Neural cell (in vitro differentiated cells): Measurements from ENCODE around the gene PPM1D.

Experiments
- CTCF ChIP-seq: fragments of 450-650 bp; IDR thresholded peaks from 2 replicates; pipeline ENCODE4 v1.5.1; 2014; ENCODE audit warnings: antibody characterized with exemption, mild to moderate bottlenecking, moderate library complexity; ENCODE audit not compliant: poor library complexity, severe bottlenecking
- EP300 ChIP-seq: fragments of 450-650 bp; conservative IDR thresholded peaks from 2 replicates; pipeline ENCODE4 v1.6.1; 2014; ENCODE audit warnings: antibody characterized with exemption, mild to moderate bottlenecking, moderate library complexity; ENCODE audit not compliant: poor library complexity, severe bottlenecking
- EZH2 ChIP-seq: fragments of 200-600, 300-800 bp; shearing (Covaris generic), sonication (generic); IDR thresholded peaks from 2 replicates; pipeline ENCODE4 v1.6.1; 2014; ENCODE audit warnings: antibody characterized with exemption, low read length, borderline replicate concordance, mild to moderate bottlenecking; ENCODE audit not compliant: insufficient read depth, poor library complexity, severe bottlenecking
- POLR2AphosphoS5 ChIP-seq: IDR thresholded peaks from 2 replicates; pipeline ENCODE4 v1.6.1; 2012

- TF ChIP-seq POLR2AphosphoS5, result no peak
- TF ChIP-seq EP300, result no peak
- TF ChIP-seq CTCF, result no peak
- TF ChIP-seq EZH2, result no peak
Observed at GRCh38 chr17:60627124-60627523, 27.1 kb downstream of the PPM1D start.
